ENCODE data around the gene EVA1C.
"Not testable (repeated sequence)": the region's sequence is repeated elsewhere in the genome, so short reads cannot be mapped to it uniquely, and the experiment has no call there.

Gene EVA1C

GRCh38 chr21:32499249-32500055, 86.9 kb downstream of the EVA1C start:
- DNase-seq (ENCODE audit: low read depth): no peak

- DNase-seq (ENCODE audit: low read depth): not testable (repeated sequence)
Measured at GRCh38 chr21:32503641-32504040, 91.1 kb downstream of the EVA1C start.

GRCh38 chr21:32505767-32506166, 93.3 kb downstream of the EVA1C start:
- DNase-seq (ENCODE audit: low read depth): not testable (repeated sequence)

GRCh38 chr21:32506411-32506965, 94.0 kb downstream of the EVA1C start:
- not testable (repeated sequence) for DNase-seq (ENCODE audit: low read depth)

- no peak for DNase-seq (ENCODE audit: low read depth)
Measured at GRCh38 chr21:32507342-32507919, 94.9 kb downstream of the EVA1C start.

- not testable (repeated sequence) for DNase-seq (ENCODE audit: low read depth)
Measured at GRCh38 chr21:32508036-32508435, 95.5 kb downstream of the EVA1C start.

- DNase-seq (ENCODE audit: low read depth): no peak
Measured at GRCh38 chr21:32508558-32508957, 96.1 kb downstream of the EVA1C start.

GRCh38 chr21:32508975-32509374, 96.5 kb downstream of the EVA1C start:
- DNase-seq (ENCODE audit: low read depth): not testable (repeated sequence)

GRCh38 chr21:32514275-32515055, 102.0 kb downstream of the EVA1C start:
- DNase-seq (ENCODE audit: low read depth): no peak

GRCh38 chr21:32515874-32516273, 103.4 kb downstream of the EVA1C start:
- DNase-seq (ENCODE audit: low read depth): no peak

GRCh38 chr21:32516756-32517649, 104.5 kb downstream of the EVA1C start:
- DNase-seq (ENCODE audit: low read depth): no peak

- DNase-seq (ENCODE audit: low read depth): no peak
Measured at GRCh38 chr21:32519945-32520874, 107.7 kb downstream of the EVA1C start.

GRCh38 chr21:32520875-32521735, 108.6 kb downstream of the EVA1C start:
- no peak for DNase-seq (ENCODE audit: low read depth)

GRCh38 chr21:32521736-32522355, 109.3 kb downstream of the EVA1C start:
- no peak for DNase-seq (ENCODE audit: low read depth)

GRCh38 chr21:32523463-32523862, 111.0 kb downstream of the EVA1C start:
- DNase-seq (ENCODE audit: low read depth): no peak

- DNase-seq (ENCODE audit: low read depth): no peak
Measured at GRCh38 chr21:32523988-32524719, 111.6 kb downstream of the EVA1C start.

GRCh38 chr21:32525282-32525681, 112.8 kb downstream of the EVA1C start:
- DNase-seq (ENCODE audit: low read depth): no peak

GRCh38 chr21:32529679-32530078, 117.2 kb downstream of the EVA1C start:
- no peak for DNase-seq (ENCODE audit: low read depth)
